H1 (cell line): ENCODE data around the gene NOL4L. TPM values are rescaled to one million over a fixed set of nuclear protein-coding genes. Genes with fewer than 3 reads are reported as not detected.

Source experiments
- CTCF ChIA-PET: fragments of 300-600 bp; sonication (Branson Sonifier 250); formaldehyde crosslinking; loops from one replicate; lab custom pipeline; 2021; ENCODE audit not compliant: partially characterized antibody; lab: Charles Lee
- POLR2A ChIA-PET: fragments of 300-600 bp; sonication (Branson Sonifier 250); formaldehyde crosslinking; loops from one replicate; lab custom pipeline; 2021; ENCODE audit warnings: inconsistent platforms; ENCODE audit not compliant: partially characterized antibody; lab: Charles Lee
- DNase-seq, 2 experiments: peaks; one replicate each; pipeline versions ENCODE4 v3.0.0 to v3.0.0-alpha.2; 2010 to 2022; ENCODE audit warnings: low spot score in 2 of 2, low read depth in 1 of 2, mixed read lengths in 1 of 2
- FAIRE-seq: peaks from 2 replicates; lab custom pipeline; 2011; peaks lifted over from hg19 to GRCh38; lab: Jason Lieb, UNC
- H2AFZ ChIP-seq: 2 replicates; pipeline ENCODE4 v1.8.1; 2012; ENCODE audit warnings: low read length, inconsistent platforms
- H2AK5ac ChIP-seq: 2 replicates; pipeline ENCODE4 v1.6.1; 2013; ENCODE audit warnings: low read depth, low read length
- H2BK120ac ChIP-seq: replicated peaks from 2 replicates; pipeline ENCODE3; 2013; ENCODE audit warnings: low read depth, low read length, inconsistent platforms
- H2BK12ac ChIP-seq: 2 replicates; pipeline ENCODE4 v1.6.1; 2013; ENCODE audit warnings: low read depth, low read length
- H2BK15ac ChIP-seq: 2 replicates; pipeline ENCODE4 v1.6.1; 2013; ENCODE audit warnings: low read length
- H2BK20ac ChIP-seq: 2 replicates; pipeline ENCODE4 v1.6.1; 2013; ENCODE audit warnings: low read length
- H2BK5ac ChIP-seq: 2 replicates; pipeline ENCODE4 v1.6.1; 2013; ENCODE audit warnings: low read depth, low read length
- H3K14ac ChIP-seq: 2 replicates; pipeline ENCODE4 v1.6.1; 2013; ENCODE audit warnings: inconsistent platforms; ENCODE audit not compliant: insufficient read length
- H3K18ac ChIP-seq: 2 replicates; pipeline ENCODE4 v1.6.1; 2013; ENCODE audit warnings: low read length; ENCODE audit errors: extremely low read depth
- H3K23ac ChIP-seq: 2 replicates; pipeline ENCODE4 v1.6.1; 2013; ENCODE audit warnings: inconsistent platforms; ENCODE audit not compliant: insufficient read length
- H3K23me2 ChIP-seq: 2 replicates; pipeline ENCODE4 v1.6.1; 2013; ENCODE audit warnings: low read depth, low read length
- H3K27ac ChIP-seq: 2 replicates; pipeline ENCODE4 v1.6.1; 2011; ENCODE audit warnings: low read depth, low read length, inconsistent platforms
- H3K27me3 ChIP-seq, 4 experiments: replicated peaks in 1 of 4; 1 replicate in 1 of 4; 2 replicates in 3 of 4; pipeline versions ENCODE4 v1.6.1 to v1.8.1; 2011 to 2013; ENCODE audit warnings: low read length in 3 of 4, mild to moderate bottlenecking in 3 of 4, inconsistent platforms in 2 of 4, mixed read lengths in 2 of 4, moderate library complexity in 1 of 4; ENCODE audit not compliant: control insufficient read depth in 3 of 4, insufficient read depth in 3 of 4; ENCODE audit errors: extremely low read depth in 1 of 4
- H3K36me3 ChIP-seq, 4 experiments: 2 replicates each; pipeline versions ENCODE4 v1.6.1 to v1.8.1; 2011 to 2013; ENCODE audit warnings: mild to moderate bottlenecking in 4 of 4, low read length in 3 of 4, moderate library complexity in 2 of 4, control low read depth in 1 of 4, inconsistent platforms in 1 of 4; ENCODE audit not compliant: insufficient read depth in 4 of 4, control insufficient read depth in 2 of 4
- H3K4ac ChIP-seq: replicated peaks from 2 replicates; pipeline ENCODE3; 2013; ENCODE audit warnings: low read length, low read depth, mixed read lengths, inconsistent platforms; ENCODE audit not compliant: insufficient read length
- H3K4me1 ChIP-seq, 4 experiments: replicated peaks in 1 of 4; 1 replicate in 1 of 4; 2 replicates in 3 of 4; pipeline versions ENCODE4 v1.6.1 to v1.8.1; 2011 to 2013; ENCODE audit warnings: low read length in 3 of 4, inconsistent platforms in 2 of 4, mixed read lengths in 1 of 4; ENCODE audit not compliant: insufficient read depth in 4 of 4, control insufficient read depth in 3 of 4
- H3K4me2 ChIP-seq, 2 experiments: 2 replicates each; pipeline versions ENCODE4 v1.6.1 to v1.8.1; 2011 to 2013; ENCODE audit warnings: low read depth in 2 of 2, low read length in 2 of 2, control low read depth in 1 of 2, inconsistent platforms in 1 of 2, mild to moderate bottlenecking in 1 of 2; ENCODE audit not compliant: insufficient read depth in 1 of 2
- H3K4me3 ChIP-seq, 4 experiments: fragments of 200-600, 300-600 bp in 1 of 4; sonication (generic), shearing (Covaris generic), sonication (Bioruptor Twin) in 1 of 4; 2 replicates each; pipeline versions ENCODE4 v1.5.1 to v1.8.1; 2011 to 2016; ENCODE audit warnings: low read length in 4 of 4, low read depth in 3 of 4, control low read depth in 2 of 4, inconsistent platforms in 2 of 4, mild to moderate bottlenecking in 2 of 4, mixed read lengths in 1 of 4, moderate library complexity in 1 of 4; ENCODE audit not compliant: insufficient read depth in 2 of 4; ENCODE audit errors: extremely low read depth in 1 of 4
- H3K56ac ChIP-seq: replicated peaks from 2 replicates; pipeline ENCODE3; 2013; ENCODE audit warnings: low read depth, mild to moderate bottlenecking, mixed read lengths, low read length, inconsistent platforms; ENCODE audit not compliant: insufficient read length
- H3K79me1 ChIP-seq: 2 replicates; pipeline ENCODE4 v1.6.1; 2013; ENCODE audit warnings: low read depth, low read length, control low read depth
- H3K79me2 ChIP-seq, 2 experiments: 2 replicates each; pipeline versions ENCODE4 v1.6.1 to v1.8.1; 2012 to 2013; ENCODE audit warnings: low read length in 2 of 2, mild to moderate bottlenecking in 2 of 2, inconsistent platforms in 1 of 2; ENCODE audit not compliant: insufficient read depth in 2 of 2, control insufficient read depth in 1 of 2
- H3K9ac ChIP-seq, 4 experiments: replicated peaks in 1 of 4; 1 replicate in 1 of 4; 2 replicates in 3 of 4; pipeline versions ENCODE4 v1.6.1 to v1.8.1; 2011 to 2013; ENCODE audit warnings: low read depth in 3 of 4, low read length in 3 of 4, control low read depth in 2 of 4, mild to moderate bottlenecking in 2 of 4, moderate library complexity in 2 of 4, inconsistent platforms in 1 of 4; ENCODE audit errors: extremely low read depth in 1 of 4
- H3K9me3 ChIP-seq, 2 experiments: 2 replicates each; pipeline versions ENCODE4 v1.6.1 to v1.8.1; 2012 to 2013; ENCODE audit warnings: mild to moderate bottlenecking in 2 of 2, moderate library complexity in 2 of 2, control low read depth in 1 of 2, inconsistent platforms in 1 of 2, low read depth in 1 of 2, low read length in 1 of 2, mixed read lengths in 1 of 2; ENCODE audit not compliant: insufficient read depth in 2 of 2
- H4K20me1 ChIP-seq, 2 experiments: replicated peaks in 1 of 2; 2 replicates each; pipeline versions ENCODE3 to v1.8.1; 2011 to 2013; ENCODE audit warnings: inconsistent platforms in 2 of 2, low read length in 2 of 2, mild to moderate bottlenecking in 1 of 2; ENCODE audit not compliant: insufficient read depth in 2 of 2, control insufficient read depth in 1 of 2
- H4K5ac ChIP-seq: 2 replicates; pipeline ENCODE4 v1.6.1; 2013; ENCODE audit warnings: low read length, low read depth, mixed read lengths, inconsistent platforms; ENCODE audit not compliant: insufficient read length
- H4K8ac ChIP-seq: 2 replicates; pipeline ENCODE4 v1.8.0; 2013; ENCODE audit warnings: mild to moderate bottlenecking, moderate library complexity, low read length, inconsistent platforms; ENCODE audit not compliant: insufficient read depth; ENCODE audit errors: extremely low read depth
- H4K91ac ChIP-seq: replicated peaks from 2 replicates; pipeline ENCODE3; 2013; ENCODE audit warnings: low read length, mixed read lengths, inconsistent platforms; ENCODE audit not compliant: insufficient read length
- HDAC2 ChIP-seq, 2 experiments: fragments of 300-600 bp in 1 of 2; sonication (generic) in 1 of 2; IDR thresholded peaks; 2 replicates each; pipeline ENCODE4 v1.6.1; 2011 to 2012; ENCODE audit warnings: low read depth in 2 of 2, low read length in 2 of 2, mild to moderate bottlenecking in 2 of 2, moderate library complexity in 2 of 2, borderline replicate concordance in 1 of 2, inconsistent platforms in 1 of 2
- MAFK ChIP-seq: IDR thresholded peaks from 2 replicates; pipeline ENCODE4 v1.6.1; 2012; ENCODE audit warnings: low read depth, mild to moderate bottlenecking, improper control_type of control experiment, low read length
- RBBP5 ChIP-seq: IDR thresholded peaks from 2 replicates; pipeline ENCODE4 v1.7.1; 2012; ENCODE audit warnings: low read depth, mild to moderate bottlenecking, inconsistent platforms, low read length, moderate library complexity, borderline replicate concordance
- RNF2 ChIP-seq: fragments of 200-900, 300-1000 bp; sonication (generic); IDR thresholded peaks from 2 replicates; pipeline ENCODE4 v1.7.1; 2016; ENCODE audit warnings: borderline replicate concordance, low read depth, mild to moderate bottlenecking, antibody characterized with exemption, low read length; ENCODE audit not compliant: poor library complexity, severe bottlenecking; ENCODE audit errors: missing control alignments
- SIX5 ChIP-seq: IDR thresholded peaks from 2 replicates; pipeline ENCODE4 v1.6.1; 2011; ENCODE audit warnings: mild to moderate bottlenecking, low read depth, low read length
- SP2 ChIP-seq: IDR thresholded peaks from 2 replicates; pipeline ENCODE4 v1.6.1; 2012; ENCODE audit warnings: mild to moderate bottlenecking, low read length, inconsistent platforms
- TAF7 ChIP-seq: optimal IDR thresholded peaks from 2 replicates; pipeline ENCODE3; 2011; ENCODE audit warnings: low read depth, mild to moderate bottlenecking, inconsistent platforms, low read length, moderate library complexity, borderline replicate concordance
- TCF12 ChIP-seq: IDR thresholded peaks from 2 replicates; pipeline ENCODE4 v1.6.1; 2011; ENCODE audit warnings: low read depth, mild to moderate bottlenecking, low read length
- WGBS, 2 experiments: shearing (Covaris generic) in 1 of 2; methylation state at CpG; one replicate each; pipeline versions ENCODE4 v1.1.6 to v1.1.7; 2013 to 2015; ENCODE audit warnings: low lambda C conversion rate in 2 of 2, mixed read lengths in 2 of 2, inconsistent platforms in 1 of 2, low coverage in 1 of 2, missing lambda C conversion rate in 1 of 2; ENCODE audit not compliant: insufficient replicate concordance in 2 of 2, insufficient coverage in 1 of 2, insufficient read length in 1 of 2; ENCODE audit errors: extremely low coverage in 1 of 2, missing lambda C conversion rate in 1 of 2; 5-methylcytosine and 5-hydroxymethylcytosine counted together
- polyA plus RNA-seq, 7 experiments: library from polyadenylated mRNA; depleted of rRNA in 3 of 7; stranded (reverse) in 5 of 7; unstranded in 2 of 7; fragments of >200 nt in 5 of 7; fragments of 200-250 nt in 2 of 7; gene quantifications; 1 replicate in 5 of 7; 2 replicates in 1 of 7; 4 replicates in 1 of 7; pipeline versions ENCODE4 v1.2.1 to v1.2.3, GENCODE V29; 2011 to 2013; ENCODE audit warnings: missing spikeins in 2 of 7, mixed read lengths in 2 of 7
- total RNA-seq: library from RNA; stranded (reverse); fragmentation: NEBNext Ultra II Directional; extraction: Animal tissue kit (Norgen Biotek cat#: 25700); gene quantifications from 2 replicates; pipeline ENCODE4 v1.2.1, GENCODE V29; 2021
- TF ChIP-seq, protein P1 (sequence below): IDR thresholded peaks from 2 replicates; pipeline ENCODE4 v1.6.1; 2012; ENCODE audit warnings: inconsistent platforms

NOL4L gene
- total and polyA plus RNA-seq, 2 of the 8 experiments (the other 6 are each of a cell fraction or from before 2014, with no cell fraction given): 15.3 to 23.7 TPM

DNA sequence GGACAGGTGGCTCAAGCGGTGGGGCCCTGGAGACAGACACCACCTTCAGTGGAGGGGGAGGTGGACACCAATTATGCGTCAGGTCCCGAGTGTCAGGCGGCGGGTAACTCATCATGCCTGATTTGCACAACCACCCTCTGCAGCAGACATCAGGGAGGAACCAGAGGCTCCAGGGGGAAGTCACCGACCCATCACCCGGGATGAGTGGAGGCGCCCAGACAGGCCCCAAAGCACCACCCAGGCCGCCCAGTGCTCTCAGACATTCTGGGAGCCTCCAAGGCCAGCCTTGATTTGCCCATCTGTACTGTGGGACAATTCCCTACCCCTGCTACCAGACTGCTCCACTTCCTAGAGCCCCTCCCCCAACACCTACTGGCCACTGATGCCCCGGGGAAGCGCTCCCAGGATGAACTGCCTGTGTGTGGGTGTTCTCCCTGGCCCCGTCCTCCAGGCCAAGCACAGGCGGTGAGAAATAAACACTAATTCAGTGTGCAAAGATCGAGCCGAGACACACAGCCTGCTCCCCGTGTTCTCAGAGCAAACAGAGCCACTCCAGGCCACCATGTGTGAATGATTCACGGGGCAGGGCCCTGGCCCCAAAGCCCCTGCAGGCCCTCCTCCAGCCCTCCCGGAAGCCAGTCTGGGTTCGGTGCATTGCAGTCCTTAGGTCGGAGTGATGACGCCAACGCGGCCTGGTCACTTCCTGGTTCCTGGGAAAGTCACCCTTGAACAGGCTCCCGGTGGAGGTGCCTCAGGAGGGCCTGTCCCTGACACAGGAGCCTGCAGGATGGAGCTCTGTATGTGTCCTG, 119.8 kb downstream of the NOL4L start:
- DNase-seq (no peak), FAIRE-seq (no peak)
- no peak overlapping the region for H3K14ac ChIP-seq
- no peak overlapping the region for H3K9ac ChIP-seq
- H3K4ac ChIP-seq: no peak overlapping the region
- no peaks in the 10 kb centered on the region for H3K9me3 ChIP-seq
- peaks cover 0 to 8% of the 10 kb centered on the region in 2 experiments; a peak in 1 of 4 replicates for H3K79me2 ChIP-seq
- H3K4me3 ChIP-seq: no peak overlapping the region
- H3K23me2 ChIP-seq: no peaks in the 10 kb centered on the region
- peak overlapping the region; percentile 39; the same call in 1 of the 2 replicates for H2AK5ac ChIP-seq
- no peak overlapping the region for H3K27ac ChIP-seq
- no peak overlapping the region for H2BK20ac ChIP-seq
- no peak overlapping the region for H3K56ac ChIP-seq
- H2BK120ac ChIP-seq: no peak overlapping the region
- H4K8ac ChIP-seq: no peak overlapping the region
- TF ChIP-seq TAF7: no peak
- TF ChIP-seq SIX5: no peak
- no peak for TF ChIP-seq SP2
- no peak for TF ChIP-seq TCF12
- TF ChIP-seq HDAC2 (IDR thresholded peaks at IDR 0.05; ENCODE audit: borderline replicate concordance in 1 of 2, low read depth in 2 of 2, low read length in 2 of 2): no peak
- TF ChIP-seq RNF2: no peak
- no peak for TF ChIP-seq RBBP5
- TF ChIP-seq, protein P1, sequence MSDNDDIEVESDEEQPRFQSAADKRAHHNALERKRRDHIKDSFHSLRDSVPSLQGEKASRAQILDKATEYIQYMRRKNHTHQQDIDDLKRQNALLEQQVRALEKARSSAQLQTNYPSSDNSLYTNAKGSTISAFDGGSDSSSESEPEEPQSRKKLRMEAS: no peak
- no peak for TF ChIP-seq MAFK
- TF ChIP-seq, all 59 proteins: peak for 0
- Histone ChIP-seq H3K23ac (no peak overlapping the region), H2BK12ac (no peak overlapping the region), H3K79me1 (peaks cover 12% of the 10 kb centered on the region), H3K4me1 (peaks cover 0 to 31% (median 21%) of the 10 kb centered on the region in 4 experiments; a peak in 6 of 7 replicates), H3K36me3 (no peaks in the 10 kb centered on the region), H2AFZ (no peak overlapping the region), H3K4me2 (no peak overlapping the region), H3K27me3 (no peaks in the 10 kb centered on the region), H4K20me1 (peaks cover 23 to 32% of the 10 kb centered on the region in 2 experiments), H3K18ac (no peak overlapping the region), H2BK15ac (no peak overlapping the region), H4K91ac (no peak overlapping the region), H4K5ac (no peak overlapping the region), H2BK5ac (peak overlapping the region; percentile 71; the same call in 1 of the 2 replicates)
- ChIA-PET POLR2A (no interaction called here), CTCF (interaction anchor here (0.7 to 4.6 kb wide), 5 partner anchors 8 to 16 kb away, joined by 3 to 19 read pairs (median 6); no protein-coding TSS in a partner anchor)
- 90% methylated on average over 23 of the region's 24 CpGs; no CpG with 5 or more reads in 1 of the 2 experiments for WGBS, 2 experiments
